HepG2 (cell line): ENCODE results near the gene SIK3. TPM values are rescaled to one million over a fixed set of nuclear protein-coding genes. Genes with fewer than 3 reads are reported as not detected.

Experiments
- ATAC-seq: fragments of 200-7000 bp; cut with Tn5 transposase; 3 replicates; pipeline ENCODE4 v1.9.1; 2020; ENCODE audit warnings: mild to moderate bottlenecking, moderate library complexity
- BruUV-seq: library from RNA; stranded (reverse); fragments of 400-500 nt; replicated peaks from 2 replicates; lab custom pipeline; 2021; lab: Mats Ljungman, UMichigan
- CTCF ChIA-PET: fragments of 300-600 bp; formaldehyde crosslinking; extraction: SDS; loops from one replicate; lab custom pipeline; 2021; ENCODE audit warnings: low total read pairs, inconsistent platforms, low intra/inter-chr PET ratio; lab: Yijun Ruan, JAX
- POLR2A ChIA-PET: fragments of 350-600 bp; sonication (Branson Sonifier 250); formaldehyde crosslinking; loops from one replicate; lab custom pipeline; 2020; ENCODE audit warnings: antibody characterized with exemption, inconsistent platforms; lab: Yijun Ruan, JAX
- DNase-seq: peaks from one replicate; pipeline ENCODE4 v3.0.0-alpha.2; 2015; ENCODE audit warnings: low spot score
- FAIRE-seq: peaks from 3 replicates; lab custom pipeline; 2011; peaks lifted over from hg19 to GRCh38; lab: Jason Lieb, UNC
- H2AFZ ChIP-seq: one replicate; pipeline ENCODE4 v1.6.1; 2011; ENCODE audit warnings: low read length, inconsistent platforms
- H3K27ac ChIP-seq: fragments of 300-600 bp; 3 replicates; pipeline ENCODE4 v1.8.0; 2011; ENCODE audit warnings: mixed run types, mild to moderate bottlenecking, mixed read lengths, low read length, inconsistent platforms; ENCODE audit not compliant: insufficient read depth; ENCODE audit errors: extremely low read length
- H3K27me3 ChIP-seq, 2 experiments: fragments of 200-600 bp in 1 of 2; 2 replicates in 1 of 2; 3 replicates in 1 of 2; pipeline versions ENCODE4 v1.6.0 to v1.8.0; 2011; ENCODE audit warnings: low read length in 2 of 2, mild to moderate bottlenecking in 2 of 2, moderate library complexity in 2 of 2, inconsistent platforms in 1 of 2; ENCODE audit not compliant: insufficient read depth in 2 of 2, control insufficient read depth in 1 of 2
- H3K36me3 ChIP-seq, 2 experiments: fragments of 200-600 bp in 1 of 2; replicated peaks in 1 of 2; 2 replicates in 1 of 2; 3 replicates in 1 of 2; pipeline versions ENCODE4 v1.5.1 to v1.8.0; 2011; ENCODE audit warnings: low read length in 2 of 2, inconsistent platforms in 1 of 2; ENCODE audit not compliant: insufficient read depth in 2 of 2, control insufficient read depth in 1 of 2
- H3K4me1 ChIP-seq: 2 replicates; pipeline ENCODE4 v1.5.1; 2012; ENCODE audit warnings: low read length, inconsistent platforms; ENCODE audit not compliant: insufficient read depth
- H3K4me2 ChIP-seq: 2 replicates; pipeline ENCODE4 v1.6.0; 2011; ENCODE audit warnings: low read depth, low read length, inconsistent platforms
- H3K4me3 ChIP-seq, 3 experiments: fragments of 200-600 bp in 1 of 3; sonication (generic), shearing (Covaris generic) in 1 of 3; replicated peaks in 1 of 3; 2 replicates each; pipeline ENCODE4 v1.5.1; 2011 to 2016; ENCODE audit warnings: low read length in 3 of 3, inconsistent platforms in 2 of 3, low read depth in 2 of 3, mild to moderate bottlenecking in 2 of 3, control low read depth in 1 of 3, mixed read lengths in 1 of 3; ENCODE audit not compliant: insufficient read depth in 1 of 3
- H3K79me2 ChIP-seq: one replicate; pipeline ENCODE4 v1.6.1; 2011; ENCODE audit warnings: low read length, inconsistent platforms; ENCODE audit not compliant: insufficient read depth
- H3K9ac ChIP-seq: 2 replicates; pipeline ENCODE4 v1.6.0; 2011; ENCODE audit warnings: mild to moderate bottlenecking, low read depth, low read length, inconsistent platforms; ENCODE audit not compliant: insufficient read depth
- H3K9me3 ChIP-seq: 2 replicates; pipeline ENCODE4 v1.5.1; 2012; ENCODE audit warnings: mild to moderate bottlenecking, low read length
- H4K20me1 ChIP-seq: 2 replicates; pipeline ENCODE4 v1.6.0; 2011; ENCODE audit warnings: inconsistent platforms, mild to moderate bottlenecking, low read length, moderate library complexity; ENCODE audit not compliant: insufficient read depth
- HMG20A ChIP-seq: IDR thresholded peaks from 2 replicates; pipeline ENCODE4 v1.6.1; 2016; ENCODE audit warnings: borderline replicate concordance
- HOXA3 ChIP-seq: sonication (generic); formaldehyde crosslinking; IDR thresholded peaks from 2 replicates; pipeline ENCODE4 v1.5.0; 2020; ENCODE audit warnings: missing genetic modification reagents
- MEIS2 ChIP-seq: sonication (generic); formaldehyde crosslinking; IDR thresholded peaks from 2 replicates; pipeline ENCODE4 v1.9.0; 2021; ENCODE audit warnings: mild to moderate bottlenecking, missing genetic modification reagents
- RXRB ChIP-seq: IDR thresholded peaks from 2 replicates; pipeline ENCODE4 v1.6.1; 2016; ENCODE audit warnings: borderline replicate concordance, missing genetic modification reagents, missing compliant biosample characterization
- SRF ChIP-seq: IDR thresholded peaks from 2 replicates; pipeline ENCODE4 v1.6.1; 2011; ENCODE audit warnings: mild to moderate bottlenecking, low read depth, low read length, moderate library complexity
- ZNF30 ChIP-seq: sonication (generic); formaldehyde crosslinking; IDR thresholded peaks from 2 replicates; pipeline ENCODE4 v1.5.0; 2020; ENCODE audit warnings: mild to moderate bottlenecking, missing genetic modification reagents
- ZNF431 ChIP-seq: sonication (generic); formaldehyde crosslinking; IDR thresholded peaks from 2 replicates; pipeline ENCODE4 v1.9.0; 2022; ENCODE audit warnings: missing genetic modification reagents, low read depth, mild to moderate bottlenecking, borderline replicate concordance
- ZNF891 ChIP-seq: sonication (generic); formaldehyde crosslinking; IDR thresholded peaks from 2 replicates; pipeline ENCODE4 v1.5.0; 2020; ENCODE audit warnings: mild to moderate bottlenecking, missing genetic modification reagents
- WGBS: methylation state at CpG from one replicate; pipeline ENCODE4 v1.1.6; 2017; ENCODE audit warnings: low lambda C conversion rate; 5-methylcytosine and 5-hydroxymethylcytosine counted together
- in situ Hi-C: cut with HindIII; loops from 2 replicates; pipeline ENCODE4 v1.10.0; 2017; ENCODE audit warnings: low pct_unique_long_range_greater_than_20kb; ENCODE audit not compliant: extremely low pct_ligation_motif_present
- intact Hi-C: fragments of 100-400 bp; cut with micrococcal nuclease; formaldehyde crosslinking; loops from one replicate; pipeline ENCODE4 v1.10.0; 2022; ENCODE audit not compliant: unreplicated experiment
- polyA plus RNA-seq, 8 experiments: library from polyadenylated mRNA; depleted of rRNA in 3 of 8; stranded (reverse) in 7 of 8; unstranded in 1 of 8; fragments of >200 nt; fragmentation: Illumina TruSeq in 4 of 8; extraction: Trizol in 4 of 8; gene quantifications; 2 replicates each; pipeline versions ENCODE4 v1.2.1 to v1.2.3, GENCODE V29; 2011 to 2016; ENCODE audit warnings: low read depth in 4 of 8, missing spikeins in 1 of 8, mixed read lengths in 1 of 8; ENCODE audit not compliant: insufficient read depth in 1 of 8
- total RNA-seq, 5 experiments: library from RNA; depleted of rRNA; stranded (reverse); fragments of >200 nt; fragmentation: Illumina TruSeq; extraction: Trizol; gene quantifications; 2 replicates each; pipeline ENCODE4 v1.2.3, GENCODE V29; 2016; ENCODE audit warnings: low read depth in 1 of 5
- TF ChIP-seq, protein P1 (sequence below): sonication (generic); formaldehyde crosslinking; IDR thresholded peaks from 2 replicates; pipeline ENCODE4 v1.8.1; 2022; ENCODE audit warnings: mild to moderate bottlenecking, missing genetic modification reagents
- TF ChIP-seq, protein P2 (sequence below): sonication (generic); formaldehyde crosslinking; IDR thresholded peaks from one replicate; pipeline ENCODE4 v1.5.1; 2020; ENCODE audit warnings: mild to moderate bottlenecking, missing genetic modification reagents; ENCODE audit errors: not compliant biosample characterization

SIK3 gene
- total and polyA plus RNA-seq, 2 of the 13 experiments (the other 11 are each of a cell fraction or from before 2014, with no cell fraction given) = 5.7 to 9.8 TPM

DNA sequence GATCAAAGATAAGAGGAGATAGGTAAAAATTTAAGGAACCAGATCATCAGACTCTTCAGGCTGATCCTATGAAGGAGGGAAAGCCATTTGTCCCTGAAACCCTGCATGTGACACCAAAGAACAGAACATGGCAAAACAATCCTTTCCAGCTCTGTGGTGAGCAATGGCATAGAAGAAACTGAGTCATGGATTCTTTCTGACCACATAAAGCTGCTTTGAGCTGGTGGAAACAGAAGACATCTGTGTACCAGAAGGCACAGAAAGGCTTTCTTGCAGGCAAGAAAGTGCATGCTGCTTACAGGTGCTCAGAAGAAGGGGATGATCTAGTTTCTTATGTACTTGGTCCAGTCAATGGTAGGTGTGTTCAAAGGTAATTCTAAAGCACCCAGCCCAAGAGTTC, 215.8 kb downstream of the SIK3 start:
- no TSS peak for BruUV-seq
- peaks cover 2 to 4% of the 10 kb centered on the region in 2 experiments; a peak in 2 of 5 replicates for H3K36me3 ChIP-seq
- no peak overlapping the region for H3K27ac ChIP-seq
- FAIRE-seq (no peak), DNase-seq (no peak), ATAC-seq (no peak)
- no peak overlapping the region for H3K4me2 ChIP-seq
- no peaks in the 10 kb centered on the region for H3K4me1 ChIP-seq
- H3K27me3 ChIP-seq = no peaks in the 10 kb centered on the region
- POLR2A ChIA-PET = no interaction called here
- in situ Hi-C loops = loop anchor here (5.0 kb wide), 1 partner anchor 215 kb away; the partner anchor contains the start of gene SIK3
- no peaks in the 10 kb centered on the region for H4K20me1 ChIP-seq
- no peak overlapping the region for H3K4me3 ChIP-seq
- no peak for TF ChIP-seq HMG20A (CRISPR knock-in tag)
- no peak for TF ChIP-seq ZNF431 (CRISPR knock-in tag)
- TF ChIP-seq, all 625 proteins: peak for 0
- no peaks in the 10 kb centered on the region for H3K9me3 ChIP-seq
- no peak overlapping the region for H3K9ac ChIP-seq
- CTCF ChIA-PET = no interaction called here
- intact Hi-C loops = no loop called here
- H2AFZ ChIP-seq = no peak overlapping the region
- H3K79me2 ChIP-seq = no peaks in the 10 kb centered on the region

DNA sequence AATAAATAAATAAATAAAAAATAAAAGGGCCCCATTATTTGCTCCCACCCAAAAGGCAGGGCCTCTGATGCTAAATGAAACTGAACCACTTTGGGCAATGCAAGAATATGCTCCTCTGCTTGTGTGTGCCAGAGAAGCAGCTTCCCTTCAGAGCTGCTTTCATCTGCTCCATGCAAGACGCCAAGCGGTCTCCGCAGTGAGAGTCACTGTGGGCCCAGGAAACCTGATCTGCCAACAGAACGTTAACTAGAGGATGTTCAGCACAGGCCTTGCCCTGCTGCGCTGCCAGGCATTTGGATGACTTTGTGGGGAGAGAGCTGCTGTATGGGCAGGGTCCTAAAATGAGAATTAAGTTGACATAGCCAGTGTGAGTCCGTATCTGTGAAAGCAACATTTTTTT, 217.1 kb downstream of the SIK3 start:
- ChIA-PET CTCF (no interaction called here), POLR2A (no interaction called here)
- no peaks in the 10 kb centered on the region for H3K79me2 ChIP-seq
- H3K9ac ChIP-seq = no peak overlapping the region
- no peak overlapping the region for H3K4me3 ChIP-seq
- FAIRE-seq = no peak
- H3K4me2 ChIP-seq = no peak overlapping the region
- intact Hi-C loops = no loop called here
- H3K4me1 ChIP-seq = no peaks in the 10 kb centered on the region
- ATAC-seq = no peak
- H3K27ac ChIP-seq = no peak overlapping the region
- 95% methylated on average over 6 of the region's 6 CpGs for WGBS
- in situ Hi-C loops = loop anchor here (5.0 kb wide), 1 partner anchor 216 kb away; the partner anchor contains the start of gene SIK3
- BruUV-seq = no TSS peak
- H2AFZ ChIP-seq = no peak overlapping the region
- no peak for DNase-seq
- peaks cover 7 to 10% of the 10 kb centered on the region in 2 experiments; a peak in 3 of 5 replicates for H3K36me3 ChIP-seq
- H3K27me3 ChIP-seq = no peaks in the 10 kb centered on the region
- no peaks in the 10 kb centered on the region for H4K20me1 ChIP-seq
- no peaks in the 10 kb centered on the region for H3K9me3 ChIP-seq
- TF ChIP-seq ZNF891 (CRISPR knock-in tag) (no peak), RXRB (CRISPR knock-in tag) (no peak), HOXA3 (CRISPR knock-in tag) (no peak), ZNF30 (CRISPR knock-in tag) (no peak), MEIS2 (no peak), SRF (no peak)
- TF ChIP-seq, protein P1, sequence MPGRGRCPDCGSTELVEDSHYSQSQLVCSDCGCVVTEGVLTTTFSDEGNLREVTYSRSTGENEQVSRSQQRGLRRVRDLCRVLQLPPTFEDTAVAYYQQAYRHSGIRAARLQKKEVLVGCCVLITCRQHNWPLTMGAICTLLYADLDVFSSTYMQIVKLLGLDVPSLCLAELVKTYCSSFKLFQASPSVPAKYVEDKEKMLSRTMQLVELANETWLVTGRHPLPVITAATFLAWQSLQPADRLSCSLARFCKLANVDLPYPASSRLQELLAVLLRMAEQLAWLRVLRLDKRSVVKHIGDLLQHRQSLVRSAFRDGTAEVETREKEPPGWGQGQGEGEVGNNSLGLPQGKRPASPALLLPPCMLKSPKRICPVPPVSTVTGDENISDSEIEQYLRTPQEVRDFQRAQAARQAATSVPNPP (CRISPR knock-in tag) = no peak
- TF ChIP-seq, protein P2, sequence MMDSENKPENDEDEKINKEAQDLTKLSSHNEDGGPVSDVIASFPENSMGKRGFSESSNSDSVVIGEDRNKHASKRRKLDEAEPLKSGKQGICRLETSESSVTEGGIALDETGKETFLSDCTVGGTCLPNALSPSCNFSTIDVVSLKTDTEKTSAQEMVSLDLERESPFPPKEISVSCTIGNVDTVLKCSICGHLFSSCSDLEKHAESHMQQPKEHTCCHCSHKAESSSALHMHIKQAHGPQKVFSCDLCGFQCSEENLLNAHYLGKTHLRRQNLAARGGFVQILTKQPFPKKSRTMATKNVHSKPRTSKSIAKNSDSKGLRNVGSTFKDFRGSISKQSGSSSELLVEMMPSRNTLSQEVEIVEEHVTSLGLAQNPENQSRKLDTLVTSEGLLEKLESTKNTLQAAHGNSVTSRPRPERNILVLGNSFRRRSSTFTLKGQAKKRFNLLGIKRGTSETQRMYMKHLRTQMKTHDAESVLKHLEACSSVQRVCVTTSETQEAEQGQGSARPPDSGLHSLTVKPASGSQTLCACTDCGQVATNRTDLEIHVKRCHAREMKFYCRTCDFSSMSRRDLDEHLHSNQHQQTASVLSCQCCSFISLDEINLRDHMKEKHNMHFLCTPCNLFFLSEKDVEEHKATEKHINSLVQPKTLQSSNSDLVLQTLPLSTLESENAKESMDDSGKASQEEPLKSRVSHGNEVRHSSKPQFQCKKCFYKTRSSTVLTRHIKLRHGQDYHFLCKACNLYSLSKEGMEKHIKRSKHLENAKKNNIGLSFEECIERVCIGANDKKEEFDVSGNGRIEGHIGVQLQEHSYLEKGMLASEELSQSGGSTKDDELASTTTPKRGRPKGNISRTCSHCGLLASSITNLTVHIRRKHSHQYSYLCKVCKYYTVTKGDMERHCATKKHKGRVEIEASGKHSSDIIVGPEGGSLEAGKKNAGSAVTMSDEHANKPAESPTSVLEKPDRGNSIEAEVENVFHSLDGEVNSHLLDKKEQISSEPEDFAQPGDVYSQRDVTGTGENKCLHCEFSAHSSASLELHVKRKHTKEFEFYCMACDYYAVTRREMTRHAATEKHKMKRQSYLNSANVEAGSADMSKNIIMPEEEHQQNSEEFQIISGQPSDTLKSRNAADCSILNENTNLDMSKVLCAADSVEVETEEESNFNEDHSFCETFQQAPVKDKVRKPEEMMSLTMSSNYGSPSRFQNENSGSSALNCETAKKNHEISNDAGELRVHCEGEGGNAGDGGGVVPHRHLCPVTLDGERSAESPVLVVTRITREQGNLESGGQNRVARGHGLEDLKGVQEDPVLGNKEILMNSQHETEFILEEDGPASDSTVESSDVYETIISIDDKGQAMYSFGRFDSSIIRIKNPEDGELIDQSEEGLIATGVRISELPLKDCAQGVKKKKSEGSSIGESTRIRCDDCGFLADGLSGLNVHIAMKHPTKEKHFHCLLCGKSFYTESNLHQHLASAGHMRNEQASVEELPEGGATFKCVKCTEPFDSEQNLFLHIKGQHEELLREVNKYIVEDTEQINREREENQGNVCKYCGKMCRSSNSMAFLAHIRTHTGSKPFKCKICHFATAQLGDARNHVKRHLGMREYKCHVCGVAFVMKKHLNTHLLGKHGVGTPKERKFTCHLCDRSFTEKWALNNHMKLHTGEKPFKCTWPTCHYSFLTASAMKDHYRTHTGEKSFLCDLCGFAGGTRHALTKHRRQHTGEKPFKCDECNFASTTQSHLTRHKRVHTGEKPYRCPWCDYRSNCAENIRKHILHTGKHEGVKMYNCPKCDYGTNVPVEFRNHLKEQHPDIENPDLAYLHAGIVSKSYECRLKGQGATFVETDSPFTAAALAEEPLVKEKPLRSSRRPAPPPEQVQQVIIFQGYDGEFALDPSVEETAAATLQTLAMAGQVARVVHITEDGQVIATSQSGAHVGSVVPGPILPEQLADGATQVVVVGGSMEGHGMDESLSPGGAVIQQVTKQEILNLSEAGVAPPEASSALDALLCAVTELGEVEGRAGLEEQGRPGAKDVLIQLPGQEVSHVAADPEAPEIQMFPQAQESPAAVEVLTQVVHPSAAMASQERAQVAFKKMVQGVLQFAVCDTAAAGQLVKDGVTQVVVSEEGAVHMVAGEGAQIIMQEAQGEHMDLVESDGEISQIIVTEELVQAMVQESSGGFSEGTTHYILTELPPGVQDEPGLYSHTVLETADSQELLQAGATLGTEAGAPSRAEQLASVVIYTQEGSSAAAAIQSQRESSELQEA (CRISPR knock-in tag) = no peak
